ENCODE measurements around the gene NKD1. TPM values are rescaled to one million over a fixed set of nuclear protein-coding genes. Genes with fewer than 3 reads are reported as not detected.

Gene NKD1
- total RNA-seq, 4 donors from 2014 or later: 37.1 to 87.8 (median 54.1) TPM

- intact Hi-C loops (cut with DNase I): loop anchor here (10.0 kb wide), 2 partner anchors 122 to 422 kb away; partner anchors contain the start of gene NKD1
- H3K27ac ChIP-seq (replicated peaks in 1 of 4): no peak overlapping the region
- WGBS: 70% methylated on average over 8 of the region's 9 CpGs
- H3K27me3 ChIP-seq: no peaks in the 10 kb centered on the region
- H3K4me3 ChIP-seq: peak overlapping the region in 1 of 4 donors; percentile 16
- TF ChIP-seq CTCF (IDR thresholded peaks at IDR 0.05): no peak
- TF ChIP-seq EP300 (IDR thresholded peaks at IDR 0.05): no peak
- no peak for TF ChIP-seq POLR2AphosphoS5 (IDR thresholded peaks at IDR 0.05)
- TF ChIP-seq POLR2A (IDR thresholded peaks at IDR 0.05; ENCODE audit: low read depth): no peak
- H3K36me3 ChIP-seq: no peaks in the 10 kb centered on the region
- DNase-seq (ENCODE audit: extremely low spot score): no peak
- peaks cover 0 to 7% (median 4%) of the 10 kb centered on the region in 4 donors for H3K9me3 ChIP-seq
- peaks cover 10 to 31% (median 29%) of the 10 kb centered on the region in 4 donors for H3K4me1 ChIP-seq
Measured at GRCh38 chr16:50666658-50667496, 118.7 kb downstream of the NKD1 start.

GRCh38 chr16:50667497-50668367 lies 119.5 kb downstream of the NKD1 start:
- intact Hi-C loops (cut with DNase I): loop anchor here (10.0 kb wide), 2 partner anchors 123 to 423 kb away; partner anchors contain the start of gene NKD1
- H3K4me3 ChIP-seq: no peak overlapping the region
- H3K36me3 ChIP-seq: no peaks in the 10 kb centered on the region
- WGBS: 81% methylated on average over 13 of the region's 21 CpGs
- H3K9me3 ChIP-seq: peaks cover 0 to 12% (median 10%) of the 10 kb centered on the region in 4 donors
- no peaks in the 10 kb centered on the region for H3K27me3 ChIP-seq
- TF ChIP-seq POLR2AphosphoS5 (IDR thresholded peaks at IDR 0.05): no peak
- no peak for DNase-seq (ENCODE audit: extremely low spot score)
- peaks cover 10 to 31% (median 29%) of the 10 kb centered on the region in 4 donors for H3K4me1 ChIP-seq
- peak overlapping the region in 3 of 4 donors; percentile 10 to 68 (median 26) for H3K27ac ChIP-seq (replicated peaks in 1 of 4)

- Histone ChIP-seq H3K27ac (replicated peaks in 1 of 4) (peak overlapping the region; percentile 10 to 68 (median 26)), H3K36me3 (peaks cover 0 to 2% (median 0%) of the 10 kb centered on the region in 4 donors), H3K27me3 (peaks cover 0 to 4% (median under 1%) of the 10 kb centered on the region in 4 donors), H3K4me3 (no peak overlapping the region), H3K4me1 (peaks cover 10 to 31% (median 29%) of the 10 kb centered on the region in 4 donors), H3K9me3 (peaks cover 0 to 14% (median 12%) of the 10 kb centered on the region in 4 donors)
- WGBS: 35% methylated on average over 4 of the region's 5 CpGs
- DNase-seq (ENCODE audit: extremely low spot score): no peak
- intact Hi-C loops (cut with DNase I): loop anchor here (10.0 kb wide), 2 partner anchors 124 to 424 kb away; partner anchors contain the start of gene NKD1
- TF ChIP-seq POLR2A (IDR thresholded peaks at IDR 0.05; ENCODE audit: low read depth) (no peak), EP300 (IDR thresholded peaks at IDR 0.05) (no peak), CTCF (IDR thresholded peaks at IDR 0.05) (no peak), POLR2AphosphoS5 (IDR thresholded peaks at IDR 0.05) (no peak)
Measured at GRCh38 chr16:50668368-50669008, 120.3 kb downstream of the NKD1 start.

GRCh38 chr16:50669741-50670140 lies 121.5 kb downstream of the NKD1 start:
- TF ChIP-seq POLR2A (IDR thresholded peaks at IDR 0.05; ENCODE audit: low read depth): no peak
- TF ChIP-seq POLR2AphosphoS5 (IDR thresholded peaks at IDR 0.05): no peak
- no peak for TF ChIP-seq CTCF (IDR thresholded peaks at IDR 0.05)
- TF ChIP-seq EP300 (IDR thresholded peaks at IDR 0.05): no peak
- Histone ChIP-seq H3K27me3 (peaks cover 0 to 9% (median 3%) of the 10 kb centered on the region in 4 donors), H3K4me3 (no peak overlapping the region), H3K9me3 (peaks cover 0 to 18% (median 12%) of the 10 kb centered on the region in 4 donors), H3K27ac (replicated peaks in 1 of 4) (no peak overlapping the region), H3K36me3 (peaks cover 0 to 7% (median 0%) of the 10 kb centered on the region in 4 donors), H3K4me1 (peaks cover 9 to 28% (median 27%) of the 10 kb centered on the region in 4 donors)
- no peak for DNase-seq (ENCODE audit: extremely low spot score)
- WGBS: 91% methylated on average over 3 of the region's 4 CpGs
- intact Hi-C loops (cut with DNase I): loop anchor here (10.0 kb wide), 2 partner anchors 125 to 425 kb away; partner anchors contain the start of gene NKD1
